Gastrocnemius medialis (tissue), 4 donors: Measurements from ENCODE around the gene INPP5E.

Experiments used
- CTCF ChIP-seq, 5 experiments: fragments of 450-650 bp in 3 of 5; fragments of 200-600 bp in 2 of 5; sonication (generic) in 2 of 5; IDR thresholded peaks in 4 of 5; conservative IDR thresholded peaks in 1 of 5; 1 replicate in 4 of 5; 2 replicates in 1 of 5; pipeline ENCODE4 v1.5.1; 2016 to 2019; ENCODE audit warnings: antibody characterized with exemption in 5 of 5, mild to moderate bottlenecking in 3 of 5, moderate library complexity in 3 of 5
- POLR2A ChIP-seq, 2 donors: fragments of 450-650 bp; IDR thresholded peaks; one replicate each; pipeline ENCODE4 v1.6.1; 2017; ENCODE audit warnings: antibody characterized with exemption in 2 of 2, mild to moderate bottlenecking in 2 of 2, moderate library complexity in 2 of 2

DNA sequence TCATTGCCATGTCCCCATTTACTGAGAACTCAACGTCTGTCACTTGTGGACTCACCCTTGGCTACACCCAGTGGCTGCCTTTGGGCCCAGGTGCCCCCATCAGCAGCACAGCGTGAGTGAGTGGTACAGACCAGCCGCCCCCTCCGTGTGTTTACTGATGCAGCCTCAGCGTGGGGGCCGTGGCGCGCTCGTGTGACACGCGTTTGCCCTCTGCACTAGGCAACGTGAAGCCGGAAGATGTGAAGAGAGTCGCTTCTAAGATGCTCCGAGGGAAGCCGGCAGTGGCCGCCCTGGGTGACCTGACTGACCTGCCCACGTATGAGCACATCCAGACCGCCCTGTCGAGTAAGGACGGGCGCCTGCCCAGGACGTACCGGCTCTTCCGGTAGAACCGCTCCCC lies 16.8 kb downstream of the INPP5E start:
- TF ChIP-seq POLR2A (IDR thresholded peaks at IDR 0.05) = no peak
- no peak for TF ChIP-seq CTCF (IDR thresholded peaks at IDR 0.05 in 4 of 5, conservative IDR thresholded peaks at IDR 0.05 in 1 of 5)
